Omental fat pad (tissue), 4 donors: ENCODE data around the gene ZEB1. TPM values are rescaled to one million over a fixed set of nuclear protein-coding genes. Genes with fewer than 3 reads are reported as not detected.

ENCODE experiments used
- ATAC-seq: fragments of 150-250 bp; one replicate; pipeline ENCODE4 v1.9.1; 2016; ENCODE audit warnings: mild to moderate bottlenecking, moderate library complexity; ENCODE audit not compliant: low FRiP score
- DNase-seq: peaks from one replicate; pipeline ENCODE4 v3.0.0-alpha.2; 2019; ENCODE audit warnings: low spot score
- CTCF ChIP-seq, 3 donors: fragments of 450-650 bp; IDR thresholded peaks; one replicate each; pipeline ENCODE4 v1.5.1; 2016 to 2017; ENCODE audit warnings: antibody characterized with exemption in 3 of 3, mild to moderate bottlenecking in 3 of 3, moderate library complexity in 2 of 3
- total RNA-seq, 4 donors: library from RNA; depleted of rRNA; stranded (reverse); fragments of >200 nt; gene quantifications; one replicate each; pipeline ENCODE4 v1.1.0, GENCODE V29; 2016

ZEB1 gene
- total RNA-seq, 4 donors from 2014 or later, result 56.6 to 128 (median 71.9) TPM

- ATAC-seq, result no peak
- no peak for TF ChIP-seq CTCF (IDR thresholded peaks at IDR 0.05)
- DNase-seq, result no peak
Measured at GRCh38 chr10:31484431-31485135, 165.6 kb downstream of the ZEB1 start.

- TF ChIP-seq CTCF (IDR thresholded peaks at IDR 0.05), result no peak
- ATAC-seq, result no peak
- no peak for DNase-seq
Measured at GRCh38 chr10:31490858-31491504, 172.0 kb downstream of the ZEB1 start.

GRCh38 chr10:31507427-31507826, 188.4 kb downstream of the ZEB1 start:
- ATAC-seq, result no peak
- no peak for DNase-seq
- no peak for TF ChIP-seq CTCF (IDR thresholded peaks at IDR 0.05)

- no peak for TF ChIP-seq CTCF (IDR thresholded peaks at IDR 0.05)
- DNase-seq (no peak), ATAC-seq (no peak)
Measured at GRCh38 chr10:31508234-31508633, 189.2 kb downstream of the ZEB1 start.

GRCh38 chr10:31508882-31509281, 189.9 kb downstream of the ZEB1 start:
- no peak for DNase-seq
- ATAC-seq, result no peak
- TF ChIP-seq CTCF (IDR thresholded peaks at IDR 0.05), result no peak

GRCh38 chr10:31509989-31510388, 191.0 kb downstream of the ZEB1 start:
- DNase-seq (no peak), ATAC-seq (no peak)
- TF ChIP-seq CTCF (IDR thresholded peaks at IDR 0.05), result no peak

GRCh38 chr10:31515116-31515515, 196.1 kb downstream of the ZEB1 start:
- no peak for DNase-seq
- no peak for ATAC-seq
- no peak for TF ChIP-seq CTCF (IDR thresholded peaks at IDR 0.05)
